GM18508 (cell line): ENCODE data around the gene SRBD1.

Experiments
- ATAC-seq: cut with Tn5 transposase; IDR thresholded peaks from one replicate; pipeline ENCODE4 v1.9.1; 2021; ENCODE audit warnings: moderate number of reproducible peaks; ENCODE audit not compliant: insufficient read depth, unreplicated experiment

SRBD1 gene

DNA sequence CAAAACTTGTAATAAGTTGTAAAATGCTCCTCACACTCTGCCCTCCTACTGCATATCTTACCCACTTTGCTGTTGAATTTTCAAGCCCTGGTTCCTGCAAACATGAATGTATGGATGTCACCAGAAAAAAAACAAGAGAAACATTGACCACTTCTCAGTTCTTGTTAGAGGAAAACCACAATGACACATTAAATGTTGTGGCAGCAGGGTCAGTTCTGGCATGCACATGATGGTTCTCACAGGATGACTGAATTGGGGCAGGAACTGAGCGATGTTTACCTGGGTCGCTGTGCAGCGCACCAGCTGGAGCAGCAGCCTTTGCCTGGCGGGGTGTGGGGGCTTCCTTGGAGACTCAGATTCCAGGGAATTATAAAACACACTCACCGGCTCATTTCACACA, 26.4 kb upstream of the SRBD1 start:
- peak; percentile 68 for ATAC-seq

DNA sequence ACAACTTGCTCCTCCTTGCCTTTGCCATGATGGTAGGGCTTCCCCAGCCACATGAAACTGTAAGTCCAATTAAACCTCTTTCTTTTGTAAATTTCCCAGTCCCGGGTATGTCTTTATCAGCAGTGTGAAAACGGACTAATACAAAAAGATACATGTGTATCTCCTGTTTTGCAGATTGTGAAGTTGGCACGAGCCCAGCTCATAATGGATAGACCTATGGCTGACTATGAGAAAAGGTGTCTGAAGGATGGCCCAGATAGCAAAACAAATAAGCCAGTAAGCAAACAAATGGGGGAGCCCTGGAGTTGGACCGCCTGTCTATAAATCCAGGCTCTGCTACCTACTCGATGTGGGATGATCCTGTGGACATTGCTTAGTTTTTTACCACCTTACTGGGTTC, 24.9 kb upstream of the SRBD1 start:
- no peak for ATAC-seq

DNA sequence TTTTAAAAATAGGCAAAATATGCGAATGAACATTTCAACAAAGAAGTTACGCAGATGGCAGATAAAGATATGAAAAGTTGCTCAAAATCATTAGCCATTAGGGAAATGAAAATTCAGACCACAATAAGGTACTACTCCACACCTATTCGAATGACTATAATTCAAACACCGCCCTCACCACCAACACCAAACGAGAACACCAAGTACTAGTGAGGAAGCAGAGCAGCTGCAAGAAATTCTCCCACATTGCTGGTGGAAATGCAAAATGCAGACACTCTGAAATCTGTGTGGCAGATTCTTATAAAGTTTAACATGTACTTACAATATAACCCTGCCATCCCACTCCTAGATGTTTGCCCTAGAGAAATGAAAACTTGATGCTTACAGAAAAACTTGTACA, 23.2 kb upstream of the SRBD1 start:
- no peak for ATAC-seq

DNA sequence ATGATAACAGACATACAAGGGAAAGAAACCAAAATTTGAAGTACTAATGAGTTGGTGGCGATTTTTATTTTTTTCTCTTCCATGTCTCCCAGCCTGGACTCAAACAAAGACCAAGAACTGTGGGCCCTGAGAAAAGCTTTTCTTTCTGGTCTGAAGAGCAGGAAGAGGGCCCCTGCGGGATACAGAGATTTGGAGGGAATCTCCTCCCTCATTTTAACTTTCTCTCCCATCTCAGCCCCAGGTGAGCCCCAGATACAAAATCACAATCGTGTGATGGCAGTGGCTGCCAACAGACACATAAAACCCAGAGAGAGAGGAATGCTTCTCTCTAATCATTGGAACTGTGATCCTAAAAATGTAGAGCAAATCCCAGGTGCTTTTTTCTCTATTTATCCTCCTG, 20.9 kb upstream of the SRBD1 start:
- ATAC-seq: no peak

DNA sequence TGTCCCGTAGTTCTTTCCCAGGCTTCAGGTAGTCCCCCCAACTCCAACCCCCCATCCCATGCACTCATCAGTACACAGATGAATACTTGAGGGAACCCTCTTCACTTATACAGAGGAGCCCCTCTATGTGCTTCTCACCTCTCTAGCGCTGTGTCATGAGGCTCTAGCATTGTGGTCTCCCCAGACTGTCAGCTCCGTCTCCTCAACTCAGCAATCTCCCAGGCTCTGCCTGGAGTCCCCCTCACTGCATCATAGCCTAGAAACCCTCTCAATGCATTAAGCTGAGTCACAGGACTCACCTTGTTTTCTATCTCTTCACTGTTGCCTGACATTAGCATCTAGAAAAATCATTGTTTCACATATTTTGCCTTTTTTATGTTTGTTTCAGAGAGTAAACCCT, 20.3 kb upstream of the SRBD1 start:
- ATAC-seq: no peak

DNA sequence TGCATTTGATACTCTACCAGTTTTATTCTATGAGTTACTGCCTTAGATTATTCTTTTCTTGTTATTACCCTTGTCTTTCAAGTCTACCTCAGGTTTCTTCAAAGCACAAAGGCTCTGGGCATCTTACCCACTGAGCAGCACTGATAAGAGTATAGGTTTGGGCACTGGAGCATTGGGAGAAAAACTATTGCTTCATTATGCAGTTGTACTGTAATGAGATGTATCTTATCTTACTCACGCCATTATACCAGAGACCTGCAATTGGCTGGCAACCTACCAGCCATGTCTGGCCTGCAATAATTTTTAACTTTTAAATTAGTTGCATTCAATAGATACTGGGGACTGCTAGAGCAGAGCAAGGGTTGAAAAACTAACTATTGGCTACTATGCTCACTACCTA, 18.9 kb upstream of the SRBD1 start:
- ATAC-seq: no peak

DNA sequence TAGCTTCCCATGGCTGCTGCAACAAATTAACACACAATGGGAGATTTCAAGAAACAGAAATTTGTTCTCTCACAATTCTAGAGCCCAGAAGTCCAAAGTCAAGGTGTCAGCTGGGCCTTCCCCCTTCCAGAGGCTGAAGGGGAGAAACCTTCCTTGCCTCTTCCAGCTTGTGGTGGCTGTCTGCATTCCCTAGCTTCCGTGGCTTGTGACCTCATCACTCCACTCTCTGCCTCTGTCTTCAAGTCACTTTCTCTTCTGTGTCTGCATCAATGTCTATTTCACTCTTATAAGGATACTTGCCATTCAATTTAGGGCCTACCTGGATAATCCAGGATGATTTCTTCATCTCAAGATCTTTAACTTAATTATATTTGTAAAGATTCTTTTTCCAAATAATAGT, 16.8 kb upstream of the SRBD1 start:
- ATAC-seq: no peak

DNA sequence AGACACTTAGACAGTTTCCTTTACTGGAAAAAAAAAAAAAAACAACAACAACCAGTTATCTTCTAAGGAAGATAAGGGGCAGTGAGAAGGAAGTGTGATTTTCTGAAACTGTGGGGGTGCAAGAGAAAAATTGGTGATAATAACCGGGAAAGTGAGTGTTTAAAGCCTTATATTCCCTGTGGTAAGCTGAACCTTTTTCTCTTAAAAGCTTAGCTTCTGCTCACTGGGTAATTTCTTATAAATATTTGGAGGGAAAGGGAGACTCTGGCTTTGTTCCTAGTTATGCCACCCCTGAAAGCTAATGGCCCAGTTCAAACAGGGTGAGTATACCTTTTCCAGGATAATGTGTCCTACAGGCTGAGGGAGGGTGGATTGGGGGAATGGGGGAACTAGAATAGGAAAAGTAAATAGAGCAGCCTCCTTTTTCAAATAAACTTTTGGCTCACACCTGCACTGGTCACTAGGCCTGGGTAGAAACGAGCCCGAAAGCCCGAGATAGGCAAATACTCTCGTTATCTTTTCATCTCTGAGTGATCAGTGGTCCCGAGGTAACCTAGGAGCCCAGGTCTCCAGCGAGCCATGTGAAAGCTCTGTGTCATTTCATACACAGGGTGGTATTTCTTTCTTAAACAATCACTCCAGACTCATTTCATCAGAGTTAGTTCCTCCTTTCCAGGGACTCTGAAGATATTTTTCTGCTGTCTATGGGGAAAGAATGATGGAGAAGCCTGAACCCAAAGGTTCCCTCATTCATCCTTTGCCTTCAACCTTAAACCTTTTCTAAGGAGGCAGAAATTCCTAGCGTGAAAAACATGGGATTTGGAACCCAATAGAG, 15.5 kb upstream of the SRBD1 start:
- ATAC-seq: no peak

DNA sequence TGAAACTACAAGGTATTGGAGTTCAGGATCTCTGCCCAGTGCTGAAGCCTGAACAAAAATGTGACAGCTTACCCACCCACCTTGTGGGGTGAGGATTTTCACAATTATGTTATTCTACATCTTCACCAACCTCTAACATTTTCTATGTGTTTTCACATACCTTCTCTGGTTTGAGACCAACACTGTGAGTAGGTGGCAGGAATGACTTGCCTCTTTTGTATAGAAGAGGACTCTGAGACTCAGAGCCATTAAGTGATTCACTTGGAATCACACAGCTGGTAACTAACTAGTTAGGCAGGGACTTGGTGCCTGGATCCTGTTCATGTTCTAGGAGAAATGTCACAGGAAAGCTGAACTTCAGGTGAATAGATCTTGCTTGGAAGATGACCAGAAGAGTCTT, 14.8 kb upstream of the SRBD1 start:
- ATAC-seq: no peak

DNA sequence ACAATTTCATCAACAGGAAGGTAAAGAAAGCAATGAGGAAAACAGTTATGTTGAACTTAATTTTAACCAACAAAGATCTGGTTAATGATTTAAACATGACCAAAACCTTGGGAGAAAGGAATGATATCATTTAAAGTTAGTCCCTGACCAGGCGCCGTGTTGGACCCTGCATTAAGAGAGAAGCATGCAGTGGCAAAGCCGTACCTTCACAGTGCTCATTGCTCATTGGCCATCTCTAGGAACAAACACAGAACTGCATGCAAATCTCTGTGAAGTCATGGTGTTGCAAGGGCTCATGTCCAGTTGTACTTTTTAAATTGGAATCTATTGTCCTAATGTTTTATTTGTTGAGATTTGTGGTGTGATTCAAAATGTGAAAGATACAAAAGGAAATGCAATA, 12.0 kb upstream of the SRBD1 start:
- ATAC-seq: no peak

DNA sequence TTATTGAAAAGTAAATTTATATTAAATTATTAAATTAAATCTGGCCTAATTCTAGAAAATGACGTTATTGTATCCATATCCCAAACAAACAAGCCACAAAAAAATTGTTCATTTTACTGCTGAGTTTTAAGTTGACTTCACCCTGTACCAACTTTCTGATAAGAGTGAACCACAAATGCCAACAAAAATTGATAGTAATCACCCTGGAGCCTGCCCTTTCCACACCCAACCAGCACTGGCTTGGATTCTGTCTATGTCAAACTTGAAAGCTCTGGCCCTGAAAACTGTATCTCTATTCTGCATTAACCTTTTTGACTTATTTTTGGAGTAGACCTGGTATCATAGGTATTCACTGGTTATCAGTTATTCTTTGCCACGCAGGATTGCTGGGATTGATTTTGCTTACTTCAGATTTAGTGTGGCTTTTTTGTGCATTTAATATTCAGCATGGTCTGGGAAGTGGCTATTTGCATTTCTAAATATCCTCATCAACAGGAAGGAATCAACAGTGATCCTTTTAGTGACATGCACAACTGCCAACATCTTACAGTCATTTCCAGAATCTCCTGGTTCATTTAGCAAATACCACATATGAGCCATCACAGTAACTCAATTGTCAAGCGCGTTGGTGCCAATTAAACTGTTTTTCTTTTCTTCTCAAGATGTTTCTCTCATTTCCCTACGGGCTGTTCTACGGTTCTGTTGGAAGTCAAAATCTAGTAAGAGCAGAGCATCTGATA, 11.4 kb upstream of the SRBD1 start:
- no peak for ATAC-seq

DNA sequence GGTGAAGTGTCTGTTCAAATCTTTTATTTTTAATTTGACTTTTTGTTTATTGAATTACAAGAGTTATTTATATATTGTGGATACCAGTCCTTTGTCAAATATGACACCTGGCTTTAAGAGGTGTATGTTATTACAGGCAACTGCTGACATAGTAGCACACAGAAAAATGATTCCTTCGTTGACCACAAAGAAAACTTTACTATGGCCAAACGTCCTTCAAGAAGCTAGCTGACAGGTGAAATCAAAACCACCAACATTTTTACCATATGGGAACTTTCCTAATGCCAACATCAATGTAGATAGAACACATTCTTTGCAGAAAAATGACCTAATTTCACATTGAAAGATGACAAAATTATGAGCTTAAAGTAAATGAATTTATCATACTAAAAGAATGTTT, 6.4 kb upstream of the SRBD1 start:
- ATAC-seq: no peak

DNA sequence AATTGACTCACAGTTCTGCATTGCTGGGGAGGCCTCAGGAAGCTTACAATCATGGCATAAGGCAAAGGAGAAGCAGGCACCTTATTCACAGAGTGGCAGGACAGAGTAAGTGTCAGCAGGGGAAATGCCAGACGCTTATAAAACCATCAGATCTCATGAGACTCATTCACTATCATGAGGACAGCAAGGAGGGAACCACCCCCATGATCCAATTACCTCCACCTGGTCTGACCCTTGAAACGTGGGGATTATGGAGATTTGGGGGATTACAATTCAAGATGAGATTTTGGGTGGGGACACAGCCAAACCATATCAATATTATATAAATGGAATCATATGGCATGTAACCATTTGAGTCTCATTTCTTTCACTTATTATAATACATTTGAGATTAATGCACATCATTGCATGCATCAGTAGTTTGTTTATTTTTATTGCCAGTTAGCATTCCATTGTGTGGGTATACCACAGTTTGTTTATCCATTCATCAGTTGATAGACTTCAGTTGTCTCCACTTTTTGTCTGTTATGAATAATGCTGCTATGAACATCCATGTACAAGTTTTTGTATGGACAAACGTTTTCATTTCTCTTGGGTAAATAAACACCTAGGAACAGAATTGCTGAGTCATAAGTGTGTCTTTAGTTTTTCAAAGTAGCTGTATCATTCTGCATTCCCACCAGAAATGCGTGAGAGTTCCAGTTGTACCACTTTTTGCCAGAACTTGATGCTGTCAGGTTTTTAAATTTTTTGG, 5.8 kb upstream of the SRBD1 start:
- no peak for ATAC-seq

DNA sequence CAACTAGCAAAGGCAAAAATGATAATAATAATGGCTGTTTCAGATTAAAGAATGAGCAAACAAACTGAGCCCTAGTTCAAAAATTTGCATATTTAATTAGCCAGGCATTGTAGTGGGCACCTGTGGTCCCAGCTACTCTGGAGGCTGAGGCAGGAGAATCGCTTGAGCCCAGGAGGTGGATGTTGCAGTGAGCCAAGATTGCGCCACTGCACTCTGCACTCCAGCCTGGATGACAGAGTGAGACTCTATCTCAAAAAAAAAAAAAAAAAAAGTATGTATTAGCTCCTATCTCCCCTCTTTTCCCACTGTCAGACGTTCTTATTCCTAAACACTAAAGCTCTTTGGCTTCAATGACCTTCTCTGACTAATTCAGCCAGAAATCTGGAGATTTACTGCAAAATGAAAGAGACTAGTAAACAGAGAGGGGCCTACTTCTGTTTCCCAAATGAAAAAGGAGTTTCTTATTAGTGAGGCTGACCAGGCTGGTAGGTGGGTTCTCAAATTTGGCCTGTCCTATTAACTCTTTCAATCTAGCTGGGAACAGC, 3.9 kb upstream of the SRBD1 start:
- no peak for ATAC-seq

DNA sequence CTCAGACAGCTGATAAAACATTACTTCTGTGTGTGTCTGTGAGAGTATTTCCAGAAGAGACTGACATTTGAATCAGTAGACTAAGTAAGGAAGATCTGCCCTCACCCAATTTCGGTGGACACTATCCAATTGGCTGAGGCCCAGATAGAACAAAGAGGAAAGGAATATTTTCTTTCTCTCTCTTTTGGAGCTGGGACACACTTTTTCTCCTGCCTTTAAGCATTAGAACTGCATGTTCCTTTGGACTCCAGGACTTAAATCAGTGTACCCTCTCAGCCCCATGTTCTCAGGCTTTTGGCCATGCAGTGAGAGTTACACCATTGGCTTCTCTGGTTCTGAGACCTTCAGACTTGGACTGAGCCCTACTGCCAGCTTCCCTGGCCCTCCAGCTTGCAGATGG, 3.3 kb upstream of the SRBD1 start:
- no peak for ATAC-seq

DNA sequence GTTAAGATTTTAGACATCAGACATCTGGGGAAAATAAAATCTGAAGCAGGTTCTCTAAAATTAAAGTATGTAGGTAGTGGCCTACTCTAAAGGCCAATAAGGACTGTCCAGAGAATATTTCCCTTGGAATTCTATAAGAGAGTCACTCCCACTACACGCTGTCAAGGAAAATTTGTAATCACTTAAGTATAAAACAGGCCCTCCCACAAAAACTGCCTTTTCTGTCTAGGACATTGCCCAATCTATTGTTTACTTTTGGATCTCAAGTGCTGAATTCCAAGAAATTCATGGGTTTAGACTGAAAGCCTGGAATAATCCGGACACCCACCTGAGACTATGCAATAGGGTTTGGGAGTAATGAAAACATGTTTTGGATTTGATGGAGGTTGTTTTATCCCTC, 1.7 kb upstream of the SRBD1 start:
- no peak for ATAC-seq

DNA sequence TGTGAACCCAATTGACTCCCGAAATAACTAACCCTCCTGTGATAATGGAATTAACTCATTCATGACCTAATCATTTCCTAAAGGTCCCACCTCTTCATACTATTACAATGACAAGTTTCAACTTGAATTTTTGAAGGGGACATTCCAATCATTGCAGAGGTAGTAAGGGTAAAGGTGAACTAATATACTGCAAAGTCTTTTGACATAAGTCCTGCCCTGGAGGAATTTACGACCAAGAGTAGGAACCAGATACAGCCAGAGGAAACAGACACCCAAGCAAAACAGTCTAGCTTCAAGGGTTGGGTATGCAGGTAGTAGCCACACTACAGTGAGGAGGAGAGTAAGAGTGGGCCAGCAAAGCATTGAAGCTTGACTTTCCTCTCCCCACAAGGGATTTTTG, 1.2 kb upstream of the SRBD1 start:
- no peak for ATAC-seq

DNA sequence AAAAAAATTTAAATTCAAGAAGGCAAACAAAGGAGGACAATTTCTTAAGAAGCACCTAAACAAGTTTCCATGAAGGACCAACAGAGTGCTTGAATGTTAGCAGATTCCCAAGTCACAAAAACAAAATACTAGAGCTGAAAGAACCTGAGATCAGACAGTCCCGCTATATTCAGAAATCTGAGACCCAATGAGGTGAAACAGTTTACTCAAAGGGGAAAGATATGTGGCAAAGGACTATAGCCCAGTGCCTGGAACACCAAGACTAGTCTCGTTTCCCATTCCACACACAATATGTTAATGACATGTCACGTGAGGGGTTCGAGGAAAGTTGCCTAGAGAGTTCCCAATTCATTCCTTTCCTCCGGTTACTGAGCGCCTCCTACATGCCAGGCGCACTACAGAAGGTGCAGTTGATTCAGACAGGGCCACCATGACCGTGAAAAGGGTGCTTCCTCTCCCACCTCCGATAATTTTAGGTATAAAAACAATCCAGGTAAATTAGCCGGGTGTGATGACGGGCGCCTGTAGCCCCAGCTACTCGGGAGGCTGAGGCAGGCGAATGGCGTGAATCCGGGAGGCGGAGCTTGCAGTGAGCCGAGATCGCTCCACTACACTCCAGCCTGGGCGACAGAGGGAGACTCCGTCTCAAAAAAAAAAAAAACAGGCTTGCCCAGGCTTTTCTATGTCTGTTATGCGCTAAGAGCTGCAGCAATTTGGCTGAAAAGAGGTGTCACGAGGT, 617 bp downstream of the SRBD1 start:
- ATAC-seq: peak; percentile 26

DNA sequence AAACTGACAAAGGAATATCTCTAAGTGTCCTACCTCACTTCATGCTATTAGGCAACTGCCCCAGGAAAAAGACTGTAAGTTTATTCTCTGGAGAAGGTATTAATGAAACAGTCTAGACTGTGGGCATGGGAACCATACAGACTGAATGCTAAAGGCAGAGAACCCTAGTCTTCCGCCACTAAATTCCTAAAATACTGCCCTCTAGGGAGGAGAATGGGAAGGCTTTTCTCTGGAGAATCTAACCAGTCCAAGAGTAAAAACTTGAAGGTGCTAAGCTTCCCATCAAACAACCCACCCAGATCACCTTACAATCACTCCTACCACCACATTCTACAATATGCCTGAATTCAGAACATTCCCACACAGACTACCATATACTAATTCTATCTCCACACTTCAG, 3.4 kb downstream of the SRBD1 start:
- ATAC-seq: no peak

DNA sequence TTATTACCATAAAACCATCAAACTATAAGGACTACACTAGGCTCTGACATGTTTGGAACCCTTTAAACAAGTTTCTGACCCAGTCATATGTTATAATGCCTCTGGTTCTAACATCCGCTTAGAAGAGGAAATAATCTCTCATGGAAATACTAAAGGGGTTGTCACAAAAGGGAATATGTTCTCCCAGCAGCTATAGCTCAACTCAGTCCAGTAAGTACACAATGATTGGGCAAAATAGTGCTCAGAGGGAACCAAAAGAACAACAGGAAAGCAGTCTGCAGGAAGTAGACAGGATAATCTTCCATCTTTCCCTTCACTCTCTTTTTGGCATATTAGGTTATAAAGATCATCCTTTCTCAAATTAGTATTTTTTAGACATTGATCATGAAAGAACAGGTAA, 4.3 kb downstream of the SRBD1 start:
- ATAC-seq: no peak
